SU-DHL-6 (cell line): ENCODE measurements around the gene SIX5.
A peak's percentile ranks its signal among the peaks of the same experiment; 100 is the strongest.

ENCODE experiments used
- EZH2phosphoT487 ChIP-seq: fragments of 200-600 bp; sonication (generic), shearing (Covaris generic); conservative IDR thresholded peaks from 2 replicates; pipeline ENCODE4 v1.6.1; 2018; ENCODE audit warnings: mild to moderate bottlenecking, antibody characterized with exemption, low read length, moderate library complexity, mixed read lengths
- TF ChIP-seq, protein P1 (sequence below): fragments of 200-600 bp; sonication (generic); IDR thresholded peaks from one replicate; pipeline ENCODE4 v1.5.1; 2017; ENCODE audit warnings: antibody characterized with exemption, mild to moderate bottlenecking, low read length, moderate library complexity; ENCODE audit not compliant: insufficient read depth, poor library complexity, severe bottlenecking

DNA sequence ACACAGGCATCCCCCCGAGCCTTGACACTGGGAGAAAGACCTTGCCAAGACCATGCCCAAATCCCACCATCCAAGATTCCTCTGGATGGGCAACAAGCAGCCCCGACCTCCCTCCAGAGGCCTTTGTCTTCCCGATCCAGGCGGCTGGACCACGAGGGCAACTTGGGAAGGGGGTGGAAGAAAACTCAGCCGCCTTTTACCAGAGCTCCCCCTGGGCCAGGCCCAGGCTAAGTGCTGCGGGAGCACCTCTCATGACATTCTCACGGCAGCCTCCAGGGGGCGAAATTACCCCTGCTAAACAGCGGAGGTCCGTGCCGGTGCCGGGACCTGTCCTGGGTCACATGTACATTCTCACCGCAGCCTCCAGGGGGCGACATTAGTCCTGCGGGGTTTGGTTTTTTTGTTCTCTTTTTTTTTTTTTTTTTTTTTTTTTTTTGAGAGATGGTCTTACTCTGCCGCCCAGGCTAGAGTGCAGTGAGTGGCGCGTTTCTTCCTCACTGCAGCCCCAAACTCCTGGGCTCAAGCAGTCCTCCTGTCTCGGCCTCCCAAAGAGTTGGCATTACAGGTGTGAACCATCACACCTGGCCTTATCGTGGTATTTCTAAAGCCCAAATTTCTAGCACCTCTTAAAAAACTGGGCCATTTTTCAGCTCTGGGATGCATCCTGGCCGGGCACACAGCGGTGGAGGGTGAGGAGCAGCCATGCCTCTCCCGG, 48.1 kb upstream of the SIX5 start:
- TF ChIP-seq, protein P1, sequence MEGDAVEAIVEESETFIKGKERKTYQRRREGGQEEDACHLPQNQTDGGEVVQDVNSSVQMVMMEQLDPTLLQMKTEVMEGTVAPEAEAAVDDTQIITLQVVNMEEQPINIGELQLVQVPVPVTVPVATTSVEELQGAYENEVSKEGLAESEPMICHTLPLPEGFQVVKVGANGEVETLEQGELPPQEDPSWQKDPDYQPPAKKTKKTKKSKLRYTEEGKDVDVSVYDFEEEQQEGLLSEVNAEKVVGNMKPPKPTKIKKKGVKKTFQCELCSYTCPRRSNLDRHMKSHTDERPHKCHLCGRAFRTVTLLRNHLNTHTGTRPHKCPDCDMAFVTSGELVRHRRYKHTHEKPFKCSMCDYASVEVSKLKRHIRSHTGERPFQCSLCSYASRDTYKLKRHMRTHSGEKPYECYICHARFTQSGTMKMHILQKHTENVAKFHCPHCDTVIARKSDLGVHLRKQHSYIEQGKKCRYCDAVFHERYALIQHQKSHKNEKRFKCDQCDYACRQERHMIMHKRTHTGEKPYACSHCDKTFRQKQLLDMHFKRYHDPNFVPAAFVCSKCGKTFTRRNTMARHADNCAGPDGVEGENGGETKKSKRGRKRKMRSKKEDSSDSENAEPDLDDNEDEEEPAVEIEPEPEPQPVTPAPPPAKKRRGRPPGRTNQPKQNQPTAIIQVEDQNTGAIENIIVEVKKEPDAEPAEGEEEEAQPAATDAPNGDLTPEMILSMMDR, result peak; percentile 98
- no peak for TF ChIP-seq EZH2phosphoT487
